ENCODE data around the gene NFIA. TPM values are rescaled to one million over a fixed set of nuclear protein-coding genes. Genes with fewer than 3 reads are reported as not detected.

The NFIA gene
- total and polyA plus RNA-seq, 2 donors (not counting 1 experiment from before 2014, with no cell fraction given) = 5.4 to 11.0 TPM

- no peak overlapping the region for H3K27ac ChIP-seq (ENCODE audit: insufficient read depth, low read length)
- H4K20me1 ChIP-seq (ENCODE audit: control insufficient read depth, extremely low read depth, insufficient read depth, low read length) = no peaks in the 10 kb centered on the region
- no peaks in the 10 kb centered on the region for H3K27me3 ChIP-seq (ENCODE audit: control insufficient read depth, insufficient read depth, low read length)
- no peak overlapping the region for H2AFZ ChIP-seq (ENCODE audit: low read length)
- H3K4me1 ChIP-seq (ENCODE audit: control insufficient read depth, extremely low read depth, insufficient read depth, low read length) = no peaks in the 10 kb centered on the region
- no peaks in the 10 kb centered on the region for H3K79me2 ChIP-seq (ENCODE audit: control insufficient read depth, insufficient read depth, low read length)
- H3K9ac ChIP-seq (ENCODE audit: insufficient read depth, low read length) = no peak overlapping the region
- H3K4me3 ChIP-seq (replicated peaks in 1 of 4; ENCODE audit: control extremely low read depth in 1 of 4, insufficient read depth in 1 of 4, low read depth in 3 of 4, low read length in 4 of 4) = no peak overlapping the region
- no peak overlapping the region for H3K4me2 ChIP-seq (ENCODE audit: extremely low read depth, insufficient read depth, low read length)
- no peak for TF ChIP-seq CTCF (conservative IDR thresholded peaks at IDR 0.05 in 1 of 2, IDR thresholded peaks at IDR 0.05 in 1 of 2; ENCODE audit: low read depth in 1 of 2, low read length in 2 of 2)
- no peak for TF ChIP-seq EZH2 (IDR thresholded peaks at IDR 0.05; ENCODE audit: low read length, missing control alignments)
- no peak for DNase-seq (ENCODE audit: low read depth in 2 of 2)
- H3K36me3 ChIP-seq (ENCODE audit: control insufficient read depth, insufficient read depth, low read length) = no peaks in the 10 kb centered on the region
- H3K9me3 ChIP-seq (ENCODE audit: control insufficient read depth, insufficient read depth, low read depth, low read length) = no peaks in the 10 kb centered on the region
Measured at GRCh38 chr1:61481315-61481715, 399.0 kb downstream of the NFIA start.

GRCh38 chr1:61482170-61482734 lies 399.9 kb downstream of the NFIA start:
- Histone ChIP-seq H3K9me3 (ENCODE audit: control insufficient read depth, insufficient read depth, low read depth, low read length) (no peaks in the 10 kb centered on the region), H4K20me1 (ENCODE audit: control insufficient read depth, extremely low read depth, insufficient read depth, low read length) (no peaks in the 10 kb centered on the region), H3K27ac (ENCODE audit: insufficient read depth, low read length) (no peak overlapping the region), H2AFZ (ENCODE audit: low read length) (no peak overlapping the region), H3K4me3 (replicated peaks in 1 of 4; ENCODE audit: control extremely low read depth in 1 of 4, insufficient read depth in 1 of 4, low read depth in 3 of 4, low read length in 4 of 4) (no peak overlapping the region), H3K36me3 (ENCODE audit: control insufficient read depth, insufficient read depth, low read length) (no peaks in the 10 kb centered on the region), H3K79me2 (ENCODE audit: control insufficient read depth, insufficient read depth, low read length) (no peaks in the 10 kb centered on the region), H3K4me1 (ENCODE audit: control insufficient read depth, extremely low read depth, insufficient read depth, low read length) (no peaks in the 10 kb centered on the region), H3K9ac (ENCODE audit: insufficient read depth, low read length) (no peak overlapping the region), H3K27me3 (ENCODE audit: control insufficient read depth, insufficient read depth, low read length) (no peaks in the 10 kb centered on the region), H3K4me2 (ENCODE audit: extremely low read depth, insufficient read depth, low read length) (no peak overlapping the region)
- DNase-seq (ENCODE audit: low read depth in 2 of 2) = no peak
- TF ChIP-seq CTCF (conservative IDR thresholded peaks at IDR 0.05 in 1 of 2, IDR thresholded peaks at IDR 0.05 in 1 of 2; ENCODE audit: low read depth in 1 of 2, low read length in 2 of 2) = no peak

- Histone ChIP-seq H3K27me3 (ENCODE audit: control insufficient read depth, insufficient read depth, low read length) (no peaks in the 10 kb centered on the region), H3K9ac (ENCODE audit: insufficient read depth, low read length) (no peak overlapping the region), H3K36me3 (ENCODE audit: control insufficient read depth, insufficient read depth, low read length) (no peaks in the 10 kb centered on the region), H3K27ac (ENCODE audit: insufficient read depth, low read length) (no peak overlapping the region), H3K4me2 (ENCODE audit: extremely low read depth, insufficient read depth, low read length) (no peak overlapping the region), H3K79me2 (ENCODE audit: control insufficient read depth, insufficient read depth, low read length) (no peaks in the 10 kb centered on the region), H3K9me3 (ENCODE audit: control insufficient read depth, insufficient read depth, low read depth, low read length) (no peaks in the 10 kb centered on the region), H3K4me1 (ENCODE audit: control insufficient read depth, extremely low read depth, insufficient read depth, low read length) (no peaks in the 10 kb centered on the region), H2AFZ (ENCODE audit: low read length) (no peak overlapping the region), H4K20me1 (ENCODE audit: control insufficient read depth, extremely low read depth, insufficient read depth, low read length) (no peaks in the 10 kb centered on the region), H3K4me3 (replicated peaks in 1 of 4; ENCODE audit: control extremely low read depth in 1 of 4, insufficient read depth in 1 of 4, low read depth in 3 of 4, low read length in 4 of 4) (no peak overlapping the region)
- no peak for DNase-seq (ENCODE audit: low read depth in 2 of 2)
- TF ChIP-seq CTCF (conservative IDR thresholded peaks at IDR 0.05 in 1 of 2, IDR thresholded peaks at IDR 0.05 in 1 of 2; ENCODE audit: low read depth in 1 of 2, low read length in 2 of 2) = no peak
- TF ChIP-seq EZH2 (IDR thresholded peaks at IDR 0.05; ENCODE audit: low read length, missing control alignments) = no peak
Measured at GRCh38 chr1:61486783-61487536, 404.6 kb downstream of the NFIA start.

Data from fibroblast of lung (primary cell).